ENCODE measurements around the gene CEP112. TPM values are rescaled to one million over a fixed set of nuclear protein-coding genes. Genes with fewer than 3 reads are reported as not detected.

The CEP112 gene
- total and polyA plus RNA-seq, 4 donors: 1.1 to 4.9 (median 1.4) TPM

- TF ChIP-seq GABPA (IDR thresholded peaks at IDR 0.05 in 1 of 2, conservative IDR thresholded peaks at IDR 0.05 in 1 of 2) (no peak), RAD21 (IDR thresholded peaks at IDR 0.05) (no peak), SP1 (IDR thresholded peaks at IDR 0.05) (no peak)
Measured at GRCh38 chr17:66172144-66172543, 19.8 kb downstream of the CEP112 start (continued).

- Histone ChIP-seq H3K4me3 (ENCODE audit: low read depth in 1 of 3, low read length in 3 of 3) (no peak overlapping the region), H3K9me3 (ENCODE audit: control insufficient read depth in 4 of 4, low read length in 3 of 4) (no peaks in the 10 kb centered on the region), H3K9ac (ENCODE audit: low read depth in 1 of 2, low read length in 2 of 2) (no peak overlapping the region), H3K4me1 (ENCODE audit: control insufficient read depth in 4 of 4, insufficient read depth in 4 of 4, low read length in 3 of 4) (no peaks in the 10 kb centered on the region), H3K27ac (ENCODE audit: low read depth in 1 of 2, low read length in 2 of 2) (no peak overlapping the region), H3K27me3 (ENCODE audit: control insufficient read depth in 4 of 4, insufficient read depth in 4 of 4, low read length in 3 of 4) (no peaks in the 10 kb centered on the region), H3K36me3 (ENCODE audit: control insufficient read depth in 4 of 4, insufficient read depth in 3 of 4, low read depth in 1 of 4, low read length in 3 of 4) (no peaks in the 10 kb centered on the region)
- DNase-seq (ENCODE audit: low spot score): no peak
- TF ChIP-seq RAD21 (IDR thresholded peaks at IDR 0.05) (no peak), GABPA (IDR thresholded peaks at IDR 0.05 in 1 of 2, conservative IDR thresholded peaks at IDR 0.05 in 1 of 2) (no peak), SP1 (IDR thresholded peaks at IDR 0.05) (no peak), MAX (IDR thresholded peaks at IDR 0.05) (no peak), HNF4G (IDR thresholded peaks at IDR 0.05) (no peak), RXRA (IDR thresholded peaks at IDR 0.05) (no peak), NR2F2 (IDR thresholded peaks at IDR 0.05) (no peak), FOXA2 (IDR thresholded peaks at IDR 0.05) (no peak), ZBTB33 (IDR thresholded peaks at IDR 0.05) (no peak), JUND (IDR thresholded peaks at IDR 0.05) (no peak), HNF4A (conservative IDR thresholded peaks at IDR 0.05) (no peak)
- 71% methylated on average over 3 of the region's 3 CpGs for WGBS
Measured at GRCh38 chr17:66171692-66172091, 20.2 kb downstream of the CEP112 start.

GRCh38 chr17:66171172-66171571 is 20.8 kb downstream of the CEP112 start:
- TF ChIP-seq SP1 (IDR thresholded peaks at IDR 0.05) (no peak), ZBTB33 (IDR thresholded peaks at IDR 0.05) (no peak), FOXA2 (IDR thresholded peaks at IDR 0.05) (no peak), HNF4G (IDR thresholded peaks at IDR 0.05) (no peak), REST (IDR thresholded peaks at IDR 0.05) (no peak), EGR1 (IDR thresholded peaks at IDR 0.05; ENCODE audit: low read depth in 2 of 2) (no peak), HNF4A (conservative IDR thresholded peaks at IDR 0.05) (no peak)
- Histone ChIP-seq H3K36me3 (ENCODE audit: control insufficient read depth in 4 of 4, insufficient read depth in 3 of 4, low read depth in 1 of 4, low read length in 3 of 4) (no peaks in the 10 kb centered on the region), H3K27me3 (ENCODE audit: control insufficient read depth in 4 of 4, insufficient read depth in 4 of 4, low read length in 3 of 4) (no peaks in the 10 kb centered on the region), H3K27ac (ENCODE audit: low read depth in 1 of 2, low read length in 2 of 2) (no peak overlapping the region), H3K4me1 (ENCODE audit: control insufficient read depth in 4 of 4, insufficient read depth in 4 of 4, low read length in 3 of 4) (no peaks in the 10 kb centered on the region), H3K4me3 (ENCODE audit: low read depth in 1 of 3, low read length in 3 of 3) (no peak overlapping the region), H3K9me3 (ENCODE audit: control insufficient read depth in 4 of 4, low read length in 3 of 4) (no peaks in the 10 kb centered on the region), H3K9ac (ENCODE audit: low read depth in 1 of 2, low read length in 2 of 2) (no peak overlapping the region)
- no peak for DNase-seq (ENCODE audit: low spot score)

Measured in liver (tissue), 9 donors.